ENCODE results near the gene FBN1.

The FBN1 gene

DNA sequence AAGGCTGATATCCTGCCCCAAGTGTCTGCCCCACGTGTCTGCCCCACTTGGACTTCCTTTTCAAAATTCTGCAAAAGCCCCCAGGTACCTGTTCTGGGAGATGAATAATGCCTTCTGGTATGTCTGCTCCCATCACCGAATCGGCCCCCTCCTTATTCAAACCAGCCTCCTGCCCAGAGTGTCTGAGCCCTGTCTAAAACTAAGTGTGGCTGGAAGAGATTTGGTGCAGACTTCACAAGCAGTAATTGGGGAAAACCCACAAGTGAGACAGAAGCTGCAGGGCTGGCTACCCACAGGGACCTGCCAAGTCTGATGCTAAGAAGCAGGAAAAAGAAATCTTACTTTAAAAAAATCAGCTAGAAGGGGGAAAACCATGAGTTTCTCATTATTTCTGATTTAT is 229.2 kb downstream of the FBN1 start:
- Histone ChIP-seq H3K27me3 (ENCODE audit: insufficient read depth, low read depth, severe bottlenecking) (no peaks in the 10 kb centered on the region), H3K27ac (no peak overlapping the region), H3K4me3 (ENCODE audit: low read depth, low read length) (no peak overlapping the region), H3K9me3 (ENCODE audit: severe bottlenecking) (no peaks in the 10 kb centered on the region), H3K36me3 (no peaks in the 10 kb centered on the region)
- DNase-seq = no peak
- TF ChIP-seq, protein P1, sequence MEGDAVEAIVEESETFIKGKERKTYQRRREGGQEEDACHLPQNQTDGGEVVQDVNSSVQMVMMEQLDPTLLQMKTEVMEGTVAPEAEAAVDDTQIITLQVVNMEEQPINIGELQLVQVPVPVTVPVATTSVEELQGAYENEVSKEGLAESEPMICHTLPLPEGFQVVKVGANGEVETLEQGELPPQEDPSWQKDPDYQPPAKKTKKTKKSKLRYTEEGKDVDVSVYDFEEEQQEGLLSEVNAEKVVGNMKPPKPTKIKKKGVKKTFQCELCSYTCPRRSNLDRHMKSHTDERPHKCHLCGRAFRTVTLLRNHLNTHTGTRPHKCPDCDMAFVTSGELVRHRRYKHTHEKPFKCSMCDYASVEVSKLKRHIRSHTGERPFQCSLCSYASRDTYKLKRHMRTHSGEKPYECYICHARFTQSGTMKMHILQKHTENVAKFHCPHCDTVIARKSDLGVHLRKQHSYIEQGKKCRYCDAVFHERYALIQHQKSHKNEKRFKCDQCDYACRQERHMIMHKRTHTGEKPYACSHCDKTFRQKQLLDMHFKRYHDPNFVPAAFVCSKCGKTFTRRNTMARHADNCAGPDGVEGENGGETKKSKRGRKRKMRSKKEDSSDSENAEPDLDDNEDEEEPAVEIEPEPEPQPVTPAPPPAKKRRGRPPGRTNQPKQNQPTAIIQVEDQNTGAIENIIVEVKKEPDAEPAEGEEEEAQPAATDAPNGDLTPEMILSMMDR (IDR thresholded peaks at IDR 0.05; ENCODE audit: low read depth, low read length) = no peak

DNA sequence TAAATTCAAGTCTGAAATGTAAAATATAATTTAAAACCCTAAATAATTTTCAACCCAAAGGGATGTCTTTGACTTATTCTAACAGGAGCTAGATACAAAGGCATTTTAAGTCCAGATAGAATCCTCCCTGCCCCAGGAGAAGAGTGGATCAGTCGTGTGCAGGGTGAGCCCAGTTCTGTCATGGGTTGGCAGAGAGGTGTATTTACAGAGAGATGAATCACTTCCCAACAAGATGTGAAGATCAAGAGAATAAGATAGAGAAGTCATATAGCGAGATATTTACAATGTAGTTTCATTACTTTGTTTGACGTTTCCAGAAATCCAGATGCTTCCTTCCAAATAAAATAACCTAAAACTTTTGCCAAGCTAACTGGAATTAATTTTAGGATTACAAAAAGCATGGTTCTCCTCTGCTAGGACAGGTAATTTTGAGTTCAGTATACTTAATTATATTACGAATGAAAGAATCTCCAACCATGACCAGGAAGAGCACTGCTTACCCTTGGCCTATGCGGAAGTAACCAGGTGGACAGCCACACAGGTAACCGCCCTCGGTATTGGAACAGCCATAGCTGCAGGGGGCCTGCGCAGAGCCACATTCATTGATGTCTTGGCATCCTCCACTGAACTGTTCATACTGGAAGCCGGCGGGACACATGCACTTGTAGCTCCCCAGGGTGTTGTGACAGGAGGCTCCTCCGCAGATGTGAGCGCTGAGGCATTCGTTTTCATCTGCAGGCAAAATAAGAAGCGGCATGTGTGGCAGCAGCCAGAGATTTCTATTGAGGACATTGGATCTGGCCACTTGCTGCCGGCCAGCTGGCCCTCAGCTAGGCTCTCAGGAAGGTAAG is 230.2 kb downstream of the FBN1 start:
- H3K36me3 ChIP-seq = no peaks in the 10 kb centered on the region
- no peak overlapping the region for H3K4me3 ChIP-seq (ENCODE audit: low read depth, low read length)
- H3K27ac ChIP-seq = no peak overlapping the region
- DNase-seq = no peak
- H3K9me3 ChIP-seq (ENCODE audit: severe bottlenecking) = no peaks in the 10 kb centered on the region
- TF ChIP-seq, protein P1 (IDR thresholded peaks at IDR 0.05; ENCODE audit: low read depth, low read length) = no peak
- H3K27me3 ChIP-seq (ENCODE audit: insufficient read depth, low read depth, severe bottlenecking) = no peaks in the 10 kb centered on the region

DNA sequence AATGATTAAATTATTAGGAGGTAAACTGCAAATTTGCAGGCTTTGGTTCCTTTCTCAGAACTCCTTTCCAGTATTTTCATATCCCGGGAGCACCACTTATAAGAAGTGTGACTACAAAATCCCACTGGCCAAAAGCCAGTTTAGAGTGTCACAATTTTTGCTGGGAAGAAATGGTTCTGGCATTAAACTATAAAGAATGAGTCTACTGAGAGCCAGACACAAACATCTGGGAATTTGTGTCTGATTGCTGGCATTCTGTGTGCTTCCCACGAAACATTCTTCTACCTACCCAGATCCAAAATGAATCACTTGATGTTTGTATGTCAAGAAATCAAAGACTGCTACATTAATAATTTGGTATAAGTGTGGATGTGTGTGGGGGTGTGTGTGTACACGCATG is 231.5 kb downstream of the FBN1 start:
- TF ChIP-seq, protein P1 (IDR thresholded peaks at IDR 0.05; ENCODE audit: low read depth, low read length) = no peak

DNA sequence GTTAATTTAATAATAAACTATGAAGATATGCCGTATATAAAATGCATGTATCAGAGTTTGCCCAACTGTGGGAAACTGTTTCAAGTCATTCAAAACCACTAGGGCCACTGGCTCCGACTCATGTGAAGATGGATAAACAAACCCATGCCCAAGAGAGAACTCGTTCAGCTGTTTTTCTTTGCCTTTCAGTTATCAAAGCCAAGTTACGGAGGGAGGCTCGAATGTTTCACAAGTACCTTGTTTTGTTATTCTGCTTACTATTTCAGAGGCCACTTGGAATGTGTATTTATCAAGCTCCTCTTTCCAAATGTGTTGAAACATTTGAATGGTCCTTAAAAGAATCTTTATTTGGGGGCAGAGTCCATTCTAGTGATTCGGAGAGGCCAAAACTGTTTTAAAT is 232.2 kb downstream of the FBN1 start:
- H3K27me3 ChIP-seq (ENCODE audit: insufficient read depth, low read depth, severe bottlenecking) = no peaks in the 10 kb centered on the region
- H3K4me3 ChIP-seq (ENCODE audit: low read depth, low read length) = no peak overlapping the region
- TF ChIP-seq, protein P1 (IDR thresholded peaks at IDR 0.05; ENCODE audit: low read depth, low read length) = no peak
- H3K36me3 ChIP-seq = no peaks in the 10 kb centered on the region
- DNase-seq = no peak
- no peaks in the 10 kb centered on the region for H3K9me3 ChIP-seq (ENCODE audit: severe bottlenecking)
- H3K27ac ChIP-seq = no peak overlapping the region

More for the DNA sequence above, 231.5 kb downstream of the FBN1 start:
- H3K4me3 ChIP-seq (ENCODE audit: low read depth, low read length) = no peak overlapping the region
- no peak for DNase-seq
- no peaks in the 10 kb centered on the region for H3K27me3 ChIP-seq (ENCODE audit: insufficient read depth, low read depth, severe bottlenecking)
- no peak overlapping the region for H3K27ac ChIP-seq
- no peaks in the 10 kb centered on the region for H3K9me3 ChIP-seq (ENCODE audit: severe bottlenecking)
- H3K36me3 ChIP-seq = no peaks in the 10 kb centered on the region

DNA sequence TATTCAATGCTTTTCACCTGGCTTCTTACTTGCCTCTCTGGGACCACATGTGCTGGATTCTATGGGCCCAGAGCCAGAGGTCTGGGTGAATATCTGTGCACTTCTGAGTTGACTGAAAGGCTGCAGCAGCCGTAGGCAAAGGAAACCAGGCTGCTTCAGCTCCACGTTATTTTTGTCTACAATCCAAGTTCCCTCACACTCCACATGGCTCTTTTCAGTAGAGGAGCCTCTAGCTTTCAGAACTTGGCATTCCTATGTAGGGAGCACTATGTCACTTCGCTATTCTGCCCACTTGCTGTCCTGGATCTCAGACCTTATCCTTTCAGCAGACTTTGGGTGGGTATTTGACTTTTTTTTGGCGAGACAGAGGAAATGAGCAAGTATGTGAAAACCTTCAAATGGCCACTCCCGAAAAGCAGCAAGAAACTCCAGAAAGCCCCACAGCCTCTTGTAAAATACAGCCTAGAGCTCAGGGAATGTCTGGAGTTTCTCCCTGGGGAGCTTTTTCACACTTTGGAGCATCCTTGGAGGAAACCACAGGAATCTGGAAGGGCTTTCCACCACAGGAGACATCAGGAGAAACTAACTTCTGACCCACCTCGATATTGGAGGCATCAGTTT is 233.4 kb downstream of the FBN1 start:
- no peak overlapping the region for H3K27ac ChIP-seq
- no peak overlapping the region for H3K4me3 ChIP-seq (ENCODE audit: low read depth, low read length)
- H3K9me3 ChIP-seq (ENCODE audit: severe bottlenecking) = no peaks in the 10 kb centered on the region
- no peaks in the 10 kb centered on the region for H3K36me3 ChIP-seq
- TF ChIP-seq, protein P1 (IDR thresholded peaks at IDR 0.05; ENCODE audit: low read depth, low read length) = no peak
- H3K27me3 ChIP-seq (ENCODE audit: insufficient read depth, low read depth, severe bottlenecking) = no peaks in the 10 kb centered on the region
- DNase-seq = no peak
